H1 (cell line): ENCODE data around the gene EIF3J. TPM values are rescaled to one million over a fixed set of nuclear protein-coding genes. Genes with fewer than 3 reads are reported as not detected.

ENCODE experiments used
- CEBPB ChIP-seq: IDR thresholded peaks from 2 replicates; pipeline ENCODE4 v1.6.1; 2012; ENCODE audit warnings: low read depth, low read length
- EZH2 ChIP-seq: fragments of 200-600 bp; sonication (generic); IDR thresholded peaks from 2 replicates; pipeline ENCODE4 v1.7.1; 2012; ENCODE audit warnings: low read depth, mild to moderate bottlenecking, moderate library complexity, low read length, inconsistent platforms; ENCODE audit not compliant: severe bottlenecking
- RXRA ChIP-seq: IDR thresholded peaks from 2 replicates; pipeline ENCODE4 v1.6.1; 2011; ENCODE audit warnings: low read depth, mild to moderate bottlenecking, low read length, moderate library complexity; ENCODE audit not compliant: insufficient read depth
- ZNF274 ChIP-seq: IDR thresholded peaks from 2 replicates; pipeline ENCODE4 v1.7.0; 2012; ENCODE audit warnings: low read length, borderline replicate concordance; ENCODE audit errors: extremely low read depth
- polyA plus RNA-seq, 7 experiments: library from polyadenylated mRNA; depleted of rRNA in 3 of 7; stranded (reverse) in 5 of 7; unstranded in 2 of 7; fragments of >200 nt in 5 of 7; fragments of 200-250 nt in 2 of 7; gene quantifications; 1 replicate in 5 of 7; 2 replicates in 1 of 7; 4 replicates in 1 of 7; pipeline versions ENCODE4 v1.2.1 to v1.2.3, GENCODE V29; 2011 to 2013; ENCODE audit warnings: missing spikeins in 2 of 7, mixed read lengths in 2 of 7
- total RNA-seq: library from RNA; stranded (reverse); fragmentation: NEBNext Ultra II Directional; extraction: Animal tissue kit (Norgen Biotek cat#: 25700); gene quantifications from 2 replicates; pipeline ENCODE4 v1.2.1, GENCODE V29; 2021
- TF ChIP-seq, protein P1 (sequence below): IDR thresholded peaks from 2 replicates; pipeline ENCODE4 v1.6.1; 2011; ENCODE audit warnings: low read length, improper control_type of control experiment

Gene EIF3J
- total and polyA plus RNA-seq, 2 of the 8 experiments (the other 6 are each of a cell fraction or from before 2014, with no cell fraction given): 26.8 to 119 TPM

DNA sequence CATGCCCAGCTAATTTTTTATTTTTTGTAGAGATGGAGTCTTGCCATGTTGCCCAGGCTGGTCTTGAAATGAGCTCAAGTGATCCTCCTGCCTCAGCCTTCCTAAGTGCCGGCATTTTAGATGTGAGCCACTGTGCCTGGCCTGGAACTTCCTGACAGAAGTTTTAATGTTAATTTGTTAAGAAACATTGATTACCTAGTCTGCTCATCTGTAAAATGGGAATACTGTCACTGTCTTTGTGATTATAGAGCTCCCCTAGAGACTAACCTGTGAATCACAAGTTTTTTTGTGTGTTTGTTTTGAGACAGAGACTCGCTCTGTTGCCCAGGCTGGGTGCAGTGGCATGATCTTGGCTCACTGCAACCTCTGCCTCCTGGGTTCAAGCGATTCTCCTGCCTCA, 4.3 kb upstream of the EIF3J start (continued):
- TF ChIP-seq, protein P1, sequence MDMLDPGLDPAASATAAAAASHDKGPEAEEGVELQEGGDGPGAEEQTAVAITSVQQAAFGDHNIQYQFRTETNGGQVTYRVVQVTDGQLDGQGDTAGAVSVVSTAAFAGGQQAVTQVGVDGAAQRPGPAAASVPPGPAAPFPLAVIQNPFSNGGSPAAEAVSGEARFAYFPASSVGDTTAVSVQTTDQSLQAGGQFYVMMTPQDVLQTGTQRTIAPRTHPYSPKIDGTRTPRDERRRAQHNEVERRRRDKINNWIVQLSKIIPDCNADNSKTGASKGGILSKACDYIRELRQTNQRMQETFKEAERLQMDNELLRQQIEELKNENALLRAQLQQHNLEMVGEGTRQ: no peak
- TF ChIP-seq RXRA: no peak
- no peak for TF ChIP-seq ZNF274
- TF ChIP-seq EZH2: no peak
- TF ChIP-seq CEBPB: no peak
